GM18505 (cell line): ENCODE measurements around the gene TMX3.
A peak's percentile ranks its signal among the peaks of the same experiment; 100 is the strongest.

Source experiments
- ATAC-seq: cut with Tn5 transposase; IDR thresholded peaks from one replicate; pipeline ENCODE4 v1.9.1; 2021; ENCODE audit not compliant: unreplicated experiment
- POLR2A ChIP-seq: IDR thresholded peaks from 4 replicates; pipeline ENCODE4 v1.6.1; 2011; ENCODE audit warnings: borderline replicate concordance; ENCODE audit not compliant: insufficient read depth, insufficient read length; ENCODE audit errors: extremely low read depth

The TMX3 gene

GRCh38 chr18:68728081-68728700, 13.3 kb upstream of the TMX3 start:
- ATAC-seq: no peak
- no peak for TF ChIP-seq POLR2A

DNA sequence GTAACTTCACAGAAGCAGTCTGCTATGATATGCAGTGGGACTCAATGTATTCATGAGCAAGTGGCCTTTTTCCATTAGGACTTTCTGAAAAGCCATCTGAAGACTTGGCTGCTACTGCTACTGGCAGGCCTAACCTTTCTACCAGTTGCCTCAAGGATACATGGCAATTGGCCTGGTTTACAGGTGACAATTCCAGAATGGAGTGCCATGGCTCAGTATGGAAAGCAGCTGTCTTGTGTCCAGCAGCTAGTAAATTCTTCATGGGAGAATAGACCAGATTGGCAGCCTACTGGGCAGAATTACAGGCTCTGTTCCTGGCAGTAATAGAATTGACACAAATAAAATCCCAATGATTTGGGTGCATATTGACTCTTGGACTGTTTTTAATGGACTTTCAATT, 12.6 kb upstream of the TMX3 start:
- no peak for TF ChIP-seq POLR2A
- ATAC-seq: no peak

- no peak for TF ChIP-seq POLR2A
- ATAC-seq: no peak
These were observed 10.4 kb upstream of the TMX3 start for GRCh38 chr18:68725346-68725745.

GRCh38 chr18:68724021-68724420, 9.1 kb upstream of the TMX3 start:
- TF ChIP-seq POLR2A: no peak
- no peak for ATAC-seq

GRCh38 chr18:68723539-68723938, 8.6 kb upstream of the TMX3 start:
- no peak for ATAC-seq
- TF ChIP-seq POLR2A: no peak

GRCh38 chr18:68722821-68723220, 7.9 kb upstream of the TMX3 start:
- no peak for ATAC-seq
- TF ChIP-seq POLR2A: no peak

DNA sequence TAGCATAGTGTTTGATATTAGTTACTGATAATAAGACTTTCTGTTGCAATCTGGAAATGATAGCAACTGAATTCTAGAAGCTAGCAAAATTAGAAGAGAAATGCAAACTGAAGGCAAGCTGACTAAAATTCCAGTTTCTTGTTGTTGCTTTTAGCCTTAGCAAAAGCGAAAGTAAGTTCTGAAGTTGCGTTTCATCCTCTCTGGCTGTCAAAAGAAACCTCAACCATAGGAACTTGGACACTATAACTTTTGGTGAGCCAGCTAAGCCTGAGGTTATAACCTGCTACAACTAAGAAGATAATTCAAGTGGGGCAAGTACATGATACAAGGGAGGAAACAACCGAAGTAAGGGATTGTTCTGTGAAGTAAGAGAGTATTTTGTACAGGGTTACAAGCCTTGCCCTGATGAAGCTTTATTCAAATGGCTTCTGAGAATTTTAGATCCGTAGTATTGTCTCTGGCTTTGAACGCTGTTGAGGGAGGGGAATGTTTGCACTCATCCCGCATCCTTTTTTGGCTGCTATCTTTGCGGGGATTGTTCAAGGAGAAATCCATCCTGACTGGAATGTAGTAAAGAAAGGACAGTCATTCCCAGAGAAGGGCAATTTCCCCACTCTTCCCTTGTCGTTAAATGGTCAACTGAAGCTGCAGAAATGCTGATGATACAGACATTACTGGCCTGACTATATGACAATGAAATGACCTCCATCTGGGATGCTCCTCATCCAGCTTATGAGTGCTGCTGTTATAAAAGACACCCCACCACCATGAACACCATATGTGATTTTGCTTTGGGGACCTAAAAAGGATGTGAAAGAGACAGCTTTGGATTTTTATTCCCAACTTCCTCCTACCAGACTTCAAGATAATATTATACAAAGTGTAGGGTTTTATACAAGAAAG, 7.0 kb upstream of the TMX3 start:
- ATAC-seq: peak; percentile 90
- TF ChIP-seq POLR2A: no peak

- ATAC-seq: no peak
- no peak for TF ChIP-seq POLR2A
These were observed 569 bp downstream of the TMX3 start for GRCh38 chr18:68714366-68714711.

DNA sequence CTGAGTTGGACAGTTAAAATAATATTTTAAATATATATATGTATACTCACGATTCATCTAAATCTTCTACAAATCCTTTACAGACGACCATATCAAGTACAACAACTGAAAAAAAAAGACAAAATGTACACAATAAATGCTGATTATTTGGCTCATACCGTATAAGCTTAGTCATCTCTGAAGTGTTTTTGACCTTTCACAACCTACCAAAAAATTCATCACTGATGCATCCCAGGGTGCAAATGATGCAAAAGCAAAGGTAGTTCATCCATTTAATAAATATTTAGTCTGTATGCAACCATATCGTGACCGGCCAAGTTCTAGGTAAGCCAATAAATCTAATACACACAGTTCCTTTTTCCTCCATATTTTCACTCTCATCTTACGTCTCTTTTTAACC, 1.1 kb downstream of the TMX3 start:
- TF ChIP-seq POLR2A: no peak
- no peak for ATAC-seq

- no peak for ATAC-seq
- no peak for TF ChIP-seq POLR2A
These were observed 1.8 kb downstream of the TMX3 start for GRCh38 chr18:68713131-68713530.

DNA sequence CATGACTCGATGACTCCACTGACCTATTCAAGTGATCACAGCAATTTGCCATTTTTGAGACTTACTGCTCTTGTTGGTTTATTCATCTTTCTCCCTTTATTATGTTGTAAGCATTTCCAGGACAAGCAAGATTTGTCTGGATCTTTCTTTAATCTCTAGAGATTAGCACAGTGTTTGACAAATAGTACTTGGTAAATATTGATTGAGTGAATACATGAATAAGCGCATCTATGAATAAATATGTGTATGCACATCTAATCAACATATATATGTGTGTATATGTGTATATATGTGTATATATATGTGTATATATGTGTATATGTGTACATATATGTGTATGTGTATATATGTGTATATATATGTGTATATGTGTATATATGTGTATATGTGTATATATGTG, 7.3 kb downstream of the TMX3 start:
- TF ChIP-seq POLR2A: no peak
- ATAC-seq: no peak

GRCh38 chr18:68705119-68705518, 9.8 kb downstream of the TMX3 start:
- TF ChIP-seq POLR2A: no peak
- no peak for ATAC-seq

GRCh38 chr18:68703326-68703725, 11.6 kb downstream of the TMX3 start:
- no peak for ATAC-seq
- no peak for TF ChIP-seq POLR2A

DNA sequence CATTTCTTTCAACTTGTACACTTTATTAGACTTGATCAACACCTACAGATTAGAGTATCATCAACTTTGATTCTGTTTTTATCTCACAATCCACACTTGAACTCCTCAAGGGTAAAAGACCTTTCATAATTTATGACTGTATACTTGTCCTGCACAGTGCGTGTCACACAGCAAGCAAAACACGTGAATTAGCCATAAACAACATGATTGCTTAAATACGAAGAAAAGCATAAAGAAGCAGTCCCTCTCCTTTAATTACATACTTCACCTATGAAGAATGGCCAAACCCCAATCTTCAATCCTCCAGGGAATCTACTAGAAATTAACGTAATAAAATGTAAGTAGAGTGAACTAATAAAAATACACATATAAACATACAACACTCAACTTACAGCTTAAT, 13.6 kb downstream of the TMX3 start:
- TF ChIP-seq POLR2A: no peak
- no peak for ATAC-seq
